COR-L47 (cell line): ENCODE results near the gene PLAAT4.
"Not testable (repeated sequence)": the region's sequence is repeated elsewhere in the genome, so short reads cannot be mapped to it uniquely, and the experiment has no call there.

ENCODE experiments used
- DNase-seq: peaks from one replicate; lab custom pipeline; 2025; lab: John Stamatoyannopoulos, UW

PLAAT4 gene

GRCh38 chr11:63543711-63544110, 7.1 kb downstream of the PLAAT4 start:
- no peak for DNase-seq

- DNase-seq: no peak
Measured at GRCh38 chr11:63547061-63547460, 10.5 kb downstream of the PLAAT4 start.

GRCh38 chr11:63548178-63548577, 11.6 kb downstream of the PLAAT4 start:
- DNase-seq: no peak

DNA sequence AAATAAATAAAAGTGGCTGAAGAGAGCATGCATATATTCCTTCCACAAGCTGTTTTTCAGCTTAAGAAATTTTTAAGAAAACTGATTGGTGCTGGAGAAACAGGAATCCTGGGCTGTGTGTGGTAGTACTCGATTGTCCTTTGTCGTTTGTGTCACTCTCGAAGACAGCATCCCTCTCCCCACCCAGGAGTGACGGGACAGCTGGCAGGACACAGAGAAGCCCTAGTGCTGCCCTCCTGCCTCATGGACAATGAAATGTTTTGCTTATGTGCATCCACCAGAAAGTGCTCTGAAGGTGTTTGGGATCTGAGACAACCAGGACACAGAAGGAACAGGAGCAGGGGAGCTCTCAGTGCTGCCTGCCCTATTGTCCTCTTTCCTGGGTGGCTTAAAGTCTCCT, 12.8 kb downstream of the PLAAT4 start:
- no peak for DNase-seq

DNA sequence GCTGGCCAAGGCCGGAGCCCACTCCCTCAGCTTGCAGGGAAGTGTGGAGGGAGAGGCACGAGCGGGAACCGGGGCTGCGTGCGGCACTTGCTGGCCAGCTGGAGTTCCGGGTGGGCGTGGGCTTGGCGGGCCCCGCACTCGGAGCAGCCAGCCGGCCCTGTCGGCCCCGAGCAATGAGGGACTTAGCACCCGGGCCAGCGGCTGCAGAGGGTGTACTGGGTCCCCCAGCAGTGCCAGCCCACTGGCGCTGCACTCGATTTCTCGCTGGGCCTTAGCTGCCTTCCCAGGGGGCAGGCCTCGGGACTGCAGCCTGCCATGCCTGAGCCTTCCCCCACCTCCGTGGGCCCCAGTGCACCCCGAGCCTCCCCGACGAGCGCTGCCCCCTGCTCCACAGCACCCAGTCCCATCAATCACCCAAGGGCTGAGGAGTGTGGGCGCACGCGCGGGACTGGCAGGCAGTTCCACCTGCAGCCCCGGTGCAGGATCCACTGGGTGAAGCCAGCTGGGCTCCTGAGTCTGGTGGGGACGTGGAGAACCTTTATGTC, 13.6 kb downstream of the PLAAT4 start:
- DNase-seq: not testable (repeated sequence)

GRCh38 chr11:63551091-63551888, 14.7 kb downstream of the PLAAT4 start:
- DNase-seq: no peak

DNA sequence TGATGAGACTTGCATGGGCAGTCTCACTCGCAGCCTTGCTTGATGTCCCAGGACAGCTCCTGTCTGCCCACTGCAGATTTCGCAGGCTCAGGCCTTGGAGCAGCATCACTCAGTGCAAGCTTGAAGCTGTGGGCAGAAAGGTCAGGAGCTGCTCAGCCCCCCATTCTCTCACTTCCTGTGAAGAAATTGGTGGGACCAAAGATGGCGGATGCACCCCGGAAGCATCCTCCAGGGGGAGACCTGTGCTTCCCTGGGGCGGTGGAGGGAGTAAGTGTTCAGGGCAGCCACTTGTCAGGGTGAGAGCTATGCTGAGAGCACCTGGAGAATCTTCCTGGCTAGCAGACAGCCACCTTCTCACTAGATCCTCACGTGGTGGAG, 15.3 kb downstream of the PLAAT4 start:
- no peak for DNase-seq

- DNase-seq: no peak
Measured at GRCh38 chr11:63552921-63553320, 16.3 kb downstream of the PLAAT4 start.

DNA sequence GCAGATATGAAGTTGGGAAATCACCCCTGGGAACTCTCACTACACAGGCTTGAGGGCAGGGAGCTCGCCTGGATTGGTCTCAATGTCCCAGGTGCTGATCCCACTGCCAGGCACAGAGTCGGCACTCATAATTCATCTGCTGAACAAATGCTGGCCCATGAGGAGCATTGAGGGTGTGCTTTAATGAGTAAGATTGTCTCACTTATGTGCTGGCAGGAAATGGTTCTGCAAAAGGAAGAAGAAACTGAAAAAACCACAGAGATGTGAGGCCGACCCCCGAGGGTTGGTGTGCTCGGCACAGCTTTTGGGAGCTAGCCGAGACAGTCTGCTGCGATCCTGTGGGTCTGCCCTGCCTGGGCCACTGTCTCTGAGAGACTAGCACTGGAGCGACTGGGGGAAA, 17.2 kb downstream of the PLAAT4 start:
- no peak for DNase-seq

DNA sequence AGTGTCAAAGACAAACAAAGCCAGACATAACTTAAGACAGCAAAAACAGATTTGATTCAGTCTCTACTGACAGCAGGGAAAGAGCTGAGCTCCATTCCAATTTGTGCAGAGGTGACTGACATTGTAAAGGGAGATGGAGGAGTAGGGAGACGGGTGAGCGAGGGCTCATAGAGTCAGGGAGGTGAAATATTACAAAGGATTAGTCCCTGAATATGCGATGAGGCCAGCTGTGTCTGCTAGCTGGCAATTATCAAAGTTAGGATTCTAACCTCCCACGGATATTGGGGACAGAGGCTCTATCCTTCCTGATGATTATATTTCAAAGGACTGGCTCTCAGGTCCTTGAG, 18.2 kb downstream of the PLAAT4 start:
- no peak for DNase-seq

DNA sequence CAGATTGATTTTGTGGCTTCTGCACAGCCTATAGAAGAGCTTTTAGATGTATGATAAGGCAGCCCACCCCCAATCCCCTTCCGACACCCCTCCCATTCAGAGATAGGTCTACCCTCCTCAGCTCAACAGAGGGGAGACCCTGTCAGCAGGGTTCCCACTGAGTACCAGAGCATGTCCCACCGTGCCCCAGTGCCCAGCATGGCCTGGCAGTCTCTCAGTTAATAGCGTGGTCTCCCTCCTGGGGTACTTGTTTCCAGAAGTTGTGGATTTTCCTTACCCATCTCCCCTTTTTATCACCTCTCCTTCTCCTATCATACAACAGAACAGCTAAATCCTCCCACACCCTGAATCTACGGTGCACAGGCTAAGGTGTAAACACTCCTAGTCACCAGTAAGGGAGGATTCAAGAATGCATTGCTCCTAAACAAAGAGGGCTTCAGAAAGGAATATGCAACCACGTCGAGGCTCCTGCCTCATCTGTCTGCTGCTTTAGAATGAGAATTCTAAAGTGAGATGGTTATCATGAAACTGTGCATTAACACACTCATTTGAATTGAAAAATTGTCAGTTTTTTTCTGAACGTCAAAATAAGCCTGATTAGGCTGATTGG, 19.9 kb downstream of the PLAAT4 start:
- DNase-seq: no peak

GRCh38 chr11:63557570-63557969, 21.0 kb downstream of the PLAAT4 start:
- no peak for DNase-seq

DNA sequence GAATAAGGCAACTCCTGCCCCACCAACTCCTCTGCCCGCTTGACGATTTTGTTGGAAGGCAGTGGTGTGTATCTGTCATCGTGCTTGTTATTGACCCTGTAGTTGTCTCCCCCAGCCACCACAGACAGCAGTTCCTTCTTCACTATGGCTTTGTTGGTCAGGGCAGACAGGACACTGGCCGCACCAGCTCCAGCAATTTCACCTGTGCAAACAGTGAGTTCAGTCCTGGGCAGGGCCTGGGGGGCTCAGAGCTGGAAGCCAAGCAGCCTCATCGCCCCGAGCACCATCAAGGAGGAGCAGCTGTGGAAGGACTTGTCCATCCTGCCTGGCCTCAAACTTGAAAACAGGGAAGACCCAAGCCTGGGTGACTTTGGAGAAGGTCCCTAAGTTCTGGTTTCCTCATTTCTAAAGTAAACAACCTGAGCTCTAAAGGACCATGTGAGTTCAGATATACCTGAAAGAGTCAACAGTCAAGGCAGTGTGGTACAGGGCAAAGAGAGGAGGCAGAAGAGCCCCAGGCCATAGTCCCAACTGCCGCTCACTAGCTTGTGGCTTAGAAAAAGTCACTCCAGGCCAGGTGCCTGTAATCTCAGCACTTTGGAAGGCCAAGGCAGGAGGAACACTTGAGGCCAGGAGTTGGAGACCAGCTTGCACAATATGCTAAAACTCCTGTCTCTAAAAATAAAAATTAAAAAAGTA, 22.0 kb downstream of the PLAAT4 start:
- DNase-seq: no peak

GRCh38 chr11:63560506-63561180, 24.0 kb downstream of the PLAAT4 start:
- DNase-seq: no peak

GRCh38 chr11:63563201-63564055, 26.8 kb downstream of the PLAAT4 start, which contains the start of gene PLAAT2:
TSS of gene PLAAT2 (minus strand) at chr11:63563379. CDS start at chr11:63563324, 55 bp downstream.
- no peak for DNase-seq

GRCh38 chr11:63564056-63564774, 27.6 kb downstream of the PLAAT4 start:
- DNase-seq: no peak

DNA sequence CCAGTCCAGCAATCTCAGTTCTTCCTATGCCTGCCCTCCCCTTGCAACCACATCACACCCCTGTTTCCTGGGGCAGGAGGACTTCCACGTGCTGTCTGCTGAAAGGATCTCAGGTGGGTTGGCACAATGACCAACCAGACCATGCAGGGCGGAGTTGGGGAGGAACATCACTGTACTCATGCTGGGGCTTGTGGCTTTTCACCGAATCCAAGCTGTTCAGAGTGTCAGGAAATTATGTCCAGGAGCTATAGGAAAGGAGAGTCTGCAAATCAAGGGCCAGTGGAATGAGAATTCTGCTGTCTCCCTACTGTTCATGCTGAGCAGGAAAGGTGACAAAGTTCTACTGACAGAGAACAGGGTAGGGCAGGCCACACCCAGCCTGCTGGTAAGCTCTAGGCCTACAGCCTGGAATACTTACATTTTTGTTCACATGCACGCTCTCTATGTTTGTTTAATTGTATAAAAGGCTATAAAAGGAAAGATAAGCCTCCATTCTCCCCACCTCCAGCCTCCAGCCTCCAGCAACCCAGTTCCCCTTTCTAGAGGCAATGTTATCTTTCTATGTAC, 28.3 kb downstream of the PLAAT4 start:
- DNase-seq: no peak

GRCh38 chr11:63567044-63567840, 30.6 kb downstream of the PLAAT4 start:
- no peak for DNase-seq

DNA sequence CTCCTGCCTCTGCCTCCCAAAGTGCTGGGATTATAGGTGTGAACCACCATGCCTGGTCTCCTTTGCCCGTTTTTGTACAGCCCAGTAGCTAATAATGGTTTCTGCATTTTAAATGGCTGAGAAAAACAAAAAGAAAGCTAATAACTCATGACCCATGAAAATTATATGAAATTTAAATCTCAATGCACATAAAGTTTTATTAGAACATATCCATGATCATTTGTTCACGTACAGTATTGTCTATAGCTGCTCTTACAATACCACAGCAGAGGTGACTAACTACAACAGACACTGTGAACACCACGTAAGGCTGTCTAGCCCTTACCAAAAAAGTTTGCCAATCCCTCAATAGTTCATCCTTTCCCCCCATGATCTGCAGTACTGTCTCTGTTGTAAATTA, 33.0 kb downstream of the PLAAT4 start:
- no peak for DNase-seq
